HG02588 (cell line): ENCODE results near the gene POLR3G.

Source experiments
- ATAC-seq: cut with Tn5 transposase; IDR thresholded peaks from one replicate; pipeline ENCODE4 v1.9.1; 2021; ENCODE audit warnings: mild to moderate bottlenecking, moderate library complexity; ENCODE audit not compliant: unreplicated experiment

The POLR3G gene

DNA sequence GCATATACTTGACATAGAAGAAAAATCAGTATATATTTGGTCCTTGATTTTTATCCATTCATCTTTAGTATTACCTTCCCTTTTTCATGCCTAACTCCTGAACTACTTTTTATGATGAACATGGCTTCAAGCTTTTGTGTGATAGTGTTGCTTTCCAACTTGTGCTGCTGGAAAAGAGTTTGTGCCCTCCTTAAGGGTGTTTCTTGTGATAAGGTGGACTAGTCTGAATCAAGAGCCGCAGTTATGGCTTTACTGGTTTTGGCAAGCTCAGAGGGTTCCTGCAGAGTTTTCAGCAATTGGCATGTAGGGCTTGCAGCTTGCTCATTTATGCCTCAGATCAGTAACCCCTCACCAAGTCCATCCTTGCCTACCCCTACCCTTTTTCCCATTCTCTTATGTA lies 20.5 kb downstream of the POLR3G start:
- ATAC-seq: no peak

DNA sequence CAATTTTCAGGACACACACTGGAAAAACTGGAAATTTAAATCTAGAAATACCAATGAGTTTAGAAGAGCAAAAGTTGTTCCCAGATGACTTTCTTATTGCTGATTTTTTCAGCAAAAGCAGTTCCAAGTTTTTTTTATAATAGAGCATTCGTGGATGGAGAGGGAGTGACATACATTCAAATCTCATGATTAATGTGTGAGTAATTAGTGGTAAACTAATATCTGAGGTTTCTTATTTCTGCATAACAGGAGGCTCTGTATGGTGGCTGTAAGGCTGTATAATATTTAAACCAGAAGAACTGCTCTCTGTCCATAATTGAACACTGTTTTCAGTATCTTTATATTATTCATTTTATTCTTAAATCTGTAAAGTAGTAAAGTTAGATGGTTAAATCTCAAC lies 28.9 kb downstream of the POLR3G start:
- ATAC-seq: no peak

DNA sequence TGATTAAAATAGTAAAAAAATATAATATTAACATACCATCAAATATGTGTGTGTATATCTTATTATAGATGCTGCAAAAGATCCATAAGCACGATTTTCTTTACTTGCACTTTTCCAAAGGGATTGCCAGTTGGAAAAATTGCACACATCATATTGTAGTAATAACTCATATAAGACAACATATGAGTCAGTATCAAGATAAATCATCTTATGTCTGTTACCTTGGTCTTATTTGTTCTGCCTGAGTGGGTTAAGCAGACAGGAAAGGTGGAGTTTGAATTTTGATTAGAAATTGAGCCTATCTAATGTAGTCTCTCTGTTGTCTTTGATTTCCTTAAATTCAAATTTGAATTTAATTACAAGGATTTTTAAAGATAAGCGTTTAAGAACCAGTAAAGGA lies 30.1 kb downstream of the POLR3G start:
- no peak for ATAC-seq

DNA sequence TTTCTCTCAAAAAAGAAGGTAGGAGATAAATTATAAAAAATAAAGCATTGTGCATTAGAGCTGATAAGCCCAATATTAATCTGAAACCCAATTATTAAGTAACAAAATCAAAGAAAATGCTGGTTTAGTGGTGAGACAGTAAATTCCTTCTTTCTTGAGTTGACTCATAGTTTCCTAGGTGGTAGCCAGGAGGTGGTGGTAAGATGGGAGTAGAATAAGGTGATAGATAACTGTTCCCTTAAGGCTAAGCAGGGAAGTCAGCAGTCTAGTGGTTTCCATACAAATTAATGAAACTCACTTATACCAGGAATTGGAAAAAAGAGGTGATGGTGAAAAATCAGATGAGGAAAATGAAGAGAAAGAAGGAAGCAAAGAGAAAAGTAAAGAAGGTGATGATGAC lies 31.6 kb downstream of the POLR3G start:
- ATAC-seq: no peak

DNA sequence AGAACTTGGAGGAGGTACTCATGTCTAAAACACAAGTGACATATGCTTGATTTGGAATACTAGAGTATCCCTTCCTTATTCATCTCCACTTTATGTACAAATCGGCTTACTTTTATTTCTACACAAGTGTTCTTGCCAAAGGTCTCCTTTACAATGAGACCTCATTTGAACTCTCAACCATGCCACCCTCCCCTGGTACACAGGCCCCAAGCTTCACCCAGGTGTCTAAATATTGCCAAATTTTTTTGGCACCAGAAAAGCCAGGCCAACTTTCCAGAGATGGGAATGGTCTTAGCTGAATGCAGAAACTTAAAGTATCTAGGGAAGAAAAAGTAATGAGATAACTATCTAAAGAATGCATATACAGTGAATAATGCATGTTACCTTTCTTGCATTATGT lies 35.8 kb downstream of the POLR3G start:
- no peak for ATAC-seq

- no peak for ATAC-seq
These were observed 39.9 kb downstream of the POLR3G start for GRCh38 chr5:90514520-90514919.

- ATAC-seq: no peak
These were observed 44.0 kb downstream of the POLR3G start for GRCh38 chr5:90518661-90519060.

- ATAC-seq: no peak
These were observed 44.4 kb downstream of the POLR3G start for GRCh38 chr5:90519081-90519480.

- ATAC-seq: no peak
These were observed 54.0 kb downstream of the POLR3G start for GRCh38 chr5:90528601-90529193.

DNA sequence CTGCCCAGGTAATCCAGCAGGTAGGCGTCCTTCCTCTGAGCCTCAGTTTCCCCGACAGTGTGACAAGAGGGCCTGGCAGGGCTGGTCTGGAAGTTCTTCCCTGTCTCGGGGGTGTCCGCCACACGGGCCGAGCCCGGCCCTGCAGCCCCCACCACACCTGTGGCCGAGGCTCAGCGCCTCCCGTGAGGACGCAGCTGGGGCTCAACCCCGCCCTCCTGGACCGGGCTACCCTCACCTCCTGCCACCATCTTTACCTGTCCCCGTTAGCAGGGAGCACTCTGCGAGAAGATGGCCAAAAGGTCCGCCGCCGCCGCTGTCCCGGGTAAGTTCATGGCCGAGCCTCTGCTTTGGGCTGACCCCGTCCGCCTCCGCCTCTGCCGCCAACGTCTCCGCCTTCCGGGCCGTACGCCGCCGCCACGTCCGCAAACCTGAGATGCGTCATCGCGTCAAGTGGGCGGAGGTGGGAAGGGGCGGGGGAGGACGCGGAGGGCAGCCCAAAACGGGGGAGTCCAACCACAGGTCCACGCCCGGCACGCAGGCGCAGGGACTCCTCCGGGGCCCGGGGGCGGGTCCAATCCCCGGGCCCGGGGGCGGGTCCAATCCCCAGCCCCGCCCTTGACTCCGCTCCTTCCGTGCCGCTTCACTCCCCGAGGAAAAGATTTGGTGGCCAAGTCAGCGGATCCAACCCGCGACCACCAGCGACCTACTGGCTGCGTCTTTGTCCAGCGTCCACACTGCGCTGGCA lies 54.7 kb downstream of the POLR3G start, which contains the start of gene LYSMD3:
LYSMD3 (minus strand) TSS at position 391 of the 745 bp plus-strand sequence. CDS start 4,295 bp downstream, outside the sequence.
- peak; percentile 92 for ATAC-seq

DNA sequence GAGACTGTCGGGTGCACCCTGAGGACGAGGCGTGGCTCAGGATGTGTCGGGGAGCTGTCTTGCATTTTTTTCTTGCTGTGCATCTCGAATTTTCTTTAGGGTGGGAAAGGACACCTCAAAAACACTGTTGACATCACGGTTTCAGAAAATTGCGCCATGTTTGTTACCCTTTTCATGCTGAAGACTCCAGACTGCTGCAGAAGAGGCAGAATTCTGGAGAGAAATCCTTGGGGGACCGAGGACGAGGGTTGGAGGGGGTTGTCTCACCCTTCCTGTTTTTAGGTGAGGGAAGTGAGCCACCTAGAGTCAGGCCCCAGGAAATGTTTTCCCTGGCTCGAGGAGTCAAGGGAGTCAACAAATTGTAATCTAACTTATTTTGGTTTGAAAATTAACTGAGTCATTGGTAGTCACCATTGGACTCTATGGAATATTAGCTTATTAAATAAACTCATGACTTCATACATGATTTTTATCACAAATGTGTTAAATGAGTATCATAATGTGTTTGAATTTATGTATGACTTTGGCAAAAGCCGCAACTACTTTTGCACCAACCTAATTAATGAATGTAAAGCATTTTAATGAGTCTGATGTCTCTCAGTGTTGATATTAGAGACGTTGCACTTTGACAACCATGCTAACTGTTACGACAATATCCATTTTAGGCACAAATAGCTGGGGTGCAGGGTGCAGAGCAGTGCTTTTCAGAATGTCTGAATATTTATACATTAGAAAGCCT lies 55.4 kb downstream of the POLR3G start:
- peak; percentile 43 for ATAC-seq

- ATAC-seq: no peak
These were observed 56.2 kb downstream of the POLR3G start for GRCh38 chr5:90530736-90531487.

- ATAC-seq: no peak
These were observed 59.1 kb downstream of the POLR3G start for GRCh38 chr5:90533794-90534193.

DNA sequence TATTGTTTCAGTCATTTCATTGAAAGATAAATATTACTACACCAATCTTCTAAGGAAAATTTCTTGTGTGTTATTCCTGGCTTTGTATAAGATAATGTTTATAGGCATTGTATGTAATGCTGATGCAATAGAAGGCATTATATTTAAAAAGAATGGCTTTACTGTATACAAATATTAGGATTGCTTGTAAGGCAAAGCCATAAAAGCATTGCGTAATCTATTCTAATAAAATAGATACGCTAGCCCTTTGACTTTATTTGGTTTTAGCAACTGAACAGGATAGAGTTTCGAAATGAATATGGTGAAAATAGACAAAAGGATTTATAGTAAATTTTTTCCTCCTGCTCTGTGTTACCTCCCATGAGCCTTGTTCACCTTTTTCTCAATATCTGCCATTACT lies 60.3 kb downstream of the POLR3G start:
- no peak for ATAC-seq

DNA sequence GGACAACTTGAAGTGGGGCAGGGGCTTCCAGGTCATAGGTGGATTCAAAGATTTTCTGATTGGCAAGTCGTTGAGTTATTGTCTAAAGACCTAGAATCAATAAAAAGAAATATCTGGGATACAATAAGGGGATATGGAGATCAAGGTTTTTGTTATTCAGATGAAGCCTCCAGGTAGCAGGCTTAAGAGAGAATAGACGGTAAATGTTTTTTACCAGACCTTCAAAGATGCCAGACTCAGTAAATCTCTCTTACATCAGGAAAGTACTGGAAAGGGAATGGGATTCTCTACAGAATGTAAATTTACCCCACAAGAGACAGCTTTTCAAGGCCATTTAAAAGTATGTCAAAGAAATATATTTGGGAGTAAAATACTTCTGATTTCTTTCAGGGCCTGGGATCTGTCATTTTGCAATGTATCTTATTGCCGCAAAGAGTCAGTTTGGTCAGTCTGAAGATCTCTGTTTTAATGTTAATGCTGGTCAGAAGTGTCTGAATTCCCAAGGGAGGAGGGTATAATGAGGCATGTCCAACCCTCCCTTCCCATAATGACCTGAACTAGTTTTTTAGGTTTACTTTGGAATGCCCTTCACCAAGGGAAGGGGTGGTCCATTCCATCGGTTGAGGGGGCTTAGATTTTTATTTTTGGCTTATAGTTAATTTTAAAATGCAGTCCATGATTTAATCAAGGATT lies 68.3 kb downstream of the POLR3G start:
- ATAC-seq: no peak

GRCh38 chr5:90545511-90545910 lies 70.8 kb downstream of the POLR3G start:
- ATAC-seq: no peak

DNA sequence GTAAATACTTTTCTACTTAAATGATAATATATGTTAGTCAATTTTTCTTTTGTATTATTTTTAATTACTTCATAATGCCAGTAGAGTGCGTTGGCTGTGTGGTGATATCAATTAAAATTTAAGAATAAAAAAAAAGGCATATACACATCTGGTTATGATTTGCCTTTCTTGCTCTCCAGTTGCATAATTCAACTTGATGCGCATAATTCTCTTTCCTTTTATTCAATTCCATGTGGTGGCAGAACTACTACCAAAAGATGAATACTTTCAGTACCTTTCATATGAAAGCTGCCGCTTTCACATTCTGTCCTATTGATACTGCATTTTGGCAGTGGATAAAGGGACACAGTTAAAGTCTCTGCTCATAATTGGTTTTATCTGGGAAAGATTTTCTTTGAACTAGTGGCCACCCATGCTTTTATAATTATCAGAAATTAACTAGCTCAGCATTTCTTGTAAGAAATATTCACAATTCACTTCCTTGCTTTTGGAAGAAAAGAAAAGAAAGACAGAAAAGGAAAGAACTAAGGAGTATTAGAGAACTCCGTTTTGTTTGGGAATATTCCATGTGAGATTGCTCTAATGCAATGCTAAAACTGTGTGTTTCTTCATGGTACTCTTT lies 71.7 kb downstream of the POLR3G start:
- ATAC-seq: no peak

- ATAC-seq: no peak
These were observed 72.4 kb downstream of the POLR3G start for GRCh38 chr5:90547072-90547536.

DNA sequence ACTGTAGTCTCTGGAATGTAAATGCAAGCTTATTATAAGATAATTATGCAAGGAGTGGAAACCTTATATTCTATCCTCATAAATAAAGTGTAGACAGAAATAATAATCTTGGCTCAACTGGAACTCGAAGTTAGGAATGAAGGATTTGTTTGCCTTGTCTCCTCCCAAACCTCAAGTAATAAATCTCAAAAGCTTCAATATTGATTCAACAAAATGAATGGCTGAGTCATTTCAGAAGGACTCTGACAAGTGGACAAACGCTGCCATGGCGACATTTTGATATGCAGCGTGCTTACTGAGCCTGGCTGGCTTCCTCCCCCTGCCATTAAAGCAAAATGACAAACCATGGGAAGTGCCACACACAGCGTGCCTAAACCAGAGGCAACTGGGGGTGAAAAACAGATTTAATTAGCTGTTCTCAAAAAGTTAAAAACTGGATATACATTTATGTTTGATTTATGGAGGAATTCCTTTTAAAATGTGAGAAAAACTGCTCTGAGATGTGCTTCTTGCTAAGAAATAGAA lies 73.5 kb downstream of the POLR3G start:
- no peak for ATAC-seq

DNA sequence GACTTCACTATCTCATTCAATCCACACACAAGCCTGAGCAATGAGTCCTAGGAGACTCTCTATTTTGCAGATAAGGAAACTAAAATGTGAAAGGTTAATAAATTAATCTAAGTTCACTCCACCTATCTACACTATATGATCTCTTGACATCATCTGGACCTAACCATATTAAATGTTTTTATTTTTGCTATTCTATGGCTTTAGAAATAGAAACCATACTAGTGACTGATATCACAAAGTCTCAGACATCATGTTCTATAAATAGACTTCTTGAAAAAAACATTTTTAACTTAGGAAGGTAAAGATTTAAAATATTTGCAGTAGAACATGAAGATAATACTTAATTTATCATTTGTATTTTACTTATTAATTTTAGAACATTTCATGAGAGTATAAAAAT lies 74.6 kb downstream of the POLR3G start:
- ATAC-seq: no peak
